HCT116 (cell line): ENCODE data around the gene CUBN. TPM values are rescaled to one million over a fixed set of nuclear protein-coding genes. Genes with fewer than 3 reads are reported as not detected.

Experiments used
- ATAC-seq: fragments of 200-7000 bp; cut with Tn5 transposase; 2 replicates; pipeline ENCODE4 v1.9.1; 2020; ENCODE audit warnings: mild to moderate bottlenecking, moderate library complexity
- BruUV-seq: library from RNA; stranded (reverse); fragments of 400-500 nt; replicated peaks from 2 replicates; lab custom pipeline; 2021; lab: Mats Ljungman, UMichigan
- CTCF ChIA-PET: fragments of 300-600 bp; sonication (Branson Sonifier 250); formaldehyde crosslinking; loops from one replicate; lab custom pipeline; 2021; ENCODE audit warnings: antibody characterized with exemption; lab: Charles Lee
- POLR2A ChIA-PET: fragments of 300-600, 350-600 bp; sonication (Branson Sonifier 250); formaldehyde crosslinking; loops from one replicate; lab custom pipeline; 2021; ENCODE audit warnings: antibody characterized with exemption; lab: Charles Lee
- RAD21 ChIA-PET, 2 experiments: fragments of 300-600 bp; sonication (Branson Sonifier 250); formaldehyde crosslinking; loops; one replicate each; lab custom pipeline; 2023; ENCODE audit warnings: low total read pairs in 2 of 2; ENCODE audit not compliant: uncharacterized antibody in 2 of 2, unreplicated experiment in 2 of 2, low non-redundant PET in 1 of 2; lab: Charles Lee
- DNase-seq: peaks from one replicate; pipeline ENCODE4 v3.0.0-alpha.2; 2010; ENCODE audit warnings: low read depth, low spot score
- H2AFZ ChIP-seq: fragments of 200-600 bp; shearing (Covaris generic), sonication (generic); 2 replicates; pipeline ENCODE4 v1.6.1; 2017; ENCODE audit warnings: low read depth, mixed run types, mixed read lengths, antibody characterized with exemption, low read length; ENCODE audit not compliant: poor library complexity, severe bottlenecking
- H3K27ac ChIP-seq: 2 replicates; pipeline ENCODE4 v1.5.1; 2012; ENCODE audit warnings: low read depth, low read length
- H3K27me3 ChIP-seq: fragments of 200-600 bp; sonication (generic); 2 replicates; pipeline ENCODE4 v1.6.1; 2016; ENCODE audit warnings: mixed run types, low read length, mixed read lengths; ENCODE audit not compliant: insufficient read depth
- H3K36me3 ChIP-seq, 2 experiments: fragments of 200-500 bp in 1 of 2; fragments of 200-600 bp in 1 of 2; sonication (Bioruptor generic) in 1 of 2; sonication (generic) in 1 of 2; 2 replicates each; pipeline versions ENCODE4 v1.5.1 to v1.6.1; 2014 to 2016; ENCODE audit warnings: low read length in 2 of 2, inconsistent platforms in 1 of 2, mixed read lengths in 1 of 2, mixed run types in 1 of 2; ENCODE audit not compliant: insufficient read depth in 2 of 2, control insufficient read depth in 1 of 2
- H3K4me1 ChIP-seq, 2 experiments: fragments of 200-600 bp in 1 of 2; sonication (generic) in 1 of 2; 2 replicates each; pipeline versions ENCODE4 v1.5.1 to v1.6.1; 2012 to 2017; ENCODE audit warnings: low read length in 2 of 2, inconsistent platforms in 1 of 2, mild to moderate bottlenecking in 1 of 2, mixed read lengths in 1 of 2, mixed run types in 1 of 2, moderate library complexity in 1 of 2; ENCODE audit not compliant: insufficient read depth in 2 of 2, control insufficient read depth in 1 of 2
- H3K4me2 ChIP-seq: fragments of 200-600 bp; sonication (generic); 2 replicates; pipeline ENCODE4 v1.6.1; 2017; ENCODE audit warnings: mixed run types, low read length, mixed read lengths
- H3K4me3 ChIP-seq, 2 experiments: fragments of 200-600 bp in 1 of 2; sonication (generic) in 1 of 2; replicated peaks in 1 of 2; 2 replicates each; pipeline ENCODE4 v1.5.1; 2011 to 2016; ENCODE audit warnings: low read length in 2 of 2, control low read depth in 1 of 2, low read depth in 1 of 2, mild to moderate bottlenecking in 1 of 2, mixed read lengths in 1 of 2, mixed run types in 1 of 2
- H3K79me2 ChIP-seq: fragments of 200-600 bp; sonication (generic); 2 replicates; pipeline ENCODE4 v1.6.1; 2017; ENCODE audit warnings: mild to moderate bottlenecking, mixed run types, low read length, moderate library complexity, mixed read lengths; ENCODE audit not compliant: insufficient read depth
- H3K9ac ChIP-seq: fragments of 200-600 bp; sonication (generic); 2 replicates; pipeline ENCODE4 v1.6.1; 2016; ENCODE audit warnings: low read length, mixed read lengths
- H3K9me2 ChIP-seq: fragments of 200-600 bp; sonication (generic), shearing (Covaris generic); 2 replicates; pipeline ENCODE4 v1.6.1; 2017; ENCODE audit warnings: mixed run types, mild to moderate bottlenecking, moderate library complexity; ENCODE audit not compliant: insufficient read depth
- H3K9me3 ChIP-seq, 2 experiments: fragments of 200-500 bp in 1 of 2; fragments of 200-600 bp in 1 of 2; sonication (Bioruptor generic) in 1 of 2; sonication (generic) in 1 of 2; 2 replicates each; pipeline ENCODE4 v1.6.1; 2014 to 2017; ENCODE audit warnings: low read length in 2 of 2, mixed read lengths in 2 of 2, inconsistent platforms in 1 of 2, low read depth in 1 of 2, mild to moderate bottlenecking in 1 of 2, mixed run types in 1 of 2, moderate library complexity in 1 of 2; ENCODE audit not compliant: control insufficient read depth in 1 of 2, insufficient read depth in 1 of 2
- H4K20me1 ChIP-seq: fragments of 200-600 bp; sonication (generic), shearing (Covaris generic); 2 replicates; pipeline ENCODE4 v1.6.1; 2017; ENCODE audit warnings: mixed run types, mild to moderate bottlenecking, moderate library complexity; ENCODE audit not compliant: insufficient read depth
- FOSL1 ChIP-seq: IDR thresholded peaks from 2 replicates; pipeline ENCODE4 v1.6.1; 2012; ENCODE audit warnings: low read depth
- MAX ChIP-seq: IDR thresholded peaks from 2 replicates; pipeline ENCODE4 v1.6.1; 2012
- REST ChIP-seq: IDR thresholded peaks from 2 replicates; pipeline ENCODE4 v1.6.1; 2012; ENCODE audit warnings: low read depth
- SIN3A ChIP-seq: IDR thresholded peaks from 2 replicates; pipeline ENCODE4 v1.6.1; 2012; ENCODE audit warnings: low read depth
- TCF7L2 ChIP-seq: IDR thresholded peaks from 2 replicates; pipeline ENCODE4 v1.7.0; 2011; ENCODE audit warnings: borderline replicate concordance, inconsistent platforms; ENCODE audit not compliant: insufficient read depth, insufficient read length; ENCODE audit errors: extremely low read depth
- ZBTB33 ChIP-seq: IDR thresholded peaks from 2 replicates; pipeline ENCODE4 v1.6.1; 2011; ENCODE audit warnings: mild to moderate bottlenecking, low read length, moderate library complexity; ENCODE audit not compliant: insufficient replicate concordance; ENCODE audit errors: extremely low read depth
- intact Hi-C: fragments of 100-400 bp; cut with micrococcal nuclease; formaldehyde crosslinking; loops from 2 replicates; pipeline ENCODE4 v1.10.0; 2022
- total RNA-seq: library from RNA; stranded (reverse); gene quantifications from one replicate; pipeline ENCODE4 v1.2.1, GENCODE V29; 2021; ENCODE audit not compliant: unreplicated experiment

CUBN gene
- total RNA-seq, 1 experiment from 2014 or later, result 1.2 TPM

GRCh38 chr10:16986082-16986405, 143.6 kb downstream of the CUBN start:
- no TSS peak for BruUV-seq
- H3K9me3 ChIP-seq, result no peaks in the 10 kb centered on the region
- no peak overlapping the region for H3K4me2 ChIP-seq
- no peak overlapping the region for H2AFZ ChIP-seq
- CTCF ChIA-PET, result no interaction called here
- POLR2A ChIA-PET, result no interaction called here
- H3K27ac ChIP-seq, result no peak overlapping the region
- H3K79me2 ChIP-seq, result no peaks in the 10 kb centered on the region
- no peaks in the 10 kb centered on the region for H4K20me1 ChIP-seq
- RAD21 ChIA-PET, result no interaction called here
- DNase-seq, result no peak
- H3K36me3 ChIP-seq, result no peaks in the 10 kb centered on the region
- H3K9me2 ChIP-seq, result no peaks in the 10 kb centered on the region
- intact Hi-C loops, result no loop called here
- no peaks in the 10 kb centered on the region for H3K4me1 ChIP-seq
- no peak overlapping the region for H3K4me3 ChIP-seq
- H3K27me3 ChIP-seq, result no peaks in the 10 kb centered on the region
- H3K9ac ChIP-seq, result no peak overlapping the region
- no peak for ATAC-seq
- TF ChIP-seq REST (no peak), SIN3A (no peak), FOSL1 (no peak), ZBTB33 (no peak), MAX (no peak), TCF7L2 (no peak)
- TF ChIP-seq, all 23 proteins: peak for 0
